ENCODE measurements around the gene ADGRV1. TPM values are rescaled to one million over a fixed set of nuclear protein-coding genes. Genes with fewer than 3 reads are reported as not detected.
A peak's percentile ranks its signal among the peaks of the same experiment; 100 is the strongest.

ADGRV1 gene
- total RNA-seq, 1 experiment from 2014 or later, result 64.8 TPM

GRCh38 chr5:90934738-90935137, 376.1 kb downstream of the ADGRV1 start:
- no peak overlapping the region for H2AFZ ChIP-seq (ENCODE audit: low read length)
- H3K79me1 ChIP-seq (ENCODE audit: insufficient read depth, low read depth, low read length, poor library complexity, severe bottlenecking), result no peaks in the 10 kb centered on the region
- H3K4me2 ChIP-seq (ENCODE audit: insufficient read depth, insufficient read length, low read length), result no peak overlapping the region
- H3K27ac Mint-ChIP-seq, result peak overlapping the region in 1 of 3 experiments; percentile 7; a peak in 2 of 7 replicates
- H4K91ac ChIP-seq (ENCODE audit: insufficient read length, low read depth, low read length), result no peak overlapping the region
- no peaks in the 10 kb centered on the region for H3K27me3 ChIP-seq (ENCODE audit: insufficient read depth, low read length)
- no peak for DNase-seq
- no peak overlapping the region for H4K8ac ChIP-seq (replicated peaks; ENCODE audit: insufficient read length, low read depth, low read length)
- H3K36me3 Mint-ChIP-seq (ENCODE audit: insufficient read depth in 1 of 3, low read depth in 3 of 3), result peaks cover 3 to 27% (median 4%) of the 10 kb centered on the region in 3 experiments; a peak in 5 of 7 replicates
- H3K27me3 Mint-ChIP-seq (ENCODE audit: low read depth), result no peaks in the 10 kb centered on the region
- H2BK12ac ChIP-seq (ENCODE audit: insufficient read length, low read depth, low read length), result no peak overlapping the region
- H3K79me2 ChIP-seq (ENCODE audit: insufficient read depth, low read length), result no peaks in the 10 kb centered on the region
- H2BK120ac ChIP-seq (ENCODE audit: low read depth, low read length, poor library complexity, severe bottlenecking), result no peak overlapping the region
- H3K4me3 Mint-ChIP-seq, result no peak overlapping the region
- no peaks in the 10 kb centered on the region for H3K23me2 ChIP-seq (ENCODE audit: insufficient read length, low read depth, low read length, poor library complexity, severe bottlenecking)
- H2BK5ac ChIP-seq (ENCODE audit: insufficient read length, low read length), result no peak overlapping the region
- no peak overlapping the region for H3K4ac ChIP-seq (ENCODE audit: low read depth, low read length)
- no peak overlapping the region for H3K9ac ChIP-seq (ENCODE audit: extremely low read depth, insufficient read length, low read length)
- H3K9me3 ChIP-seq (ENCODE audit: control insufficient read depth, low read depth, low read length), result no peaks in the 10 kb centered on the region
- no peak for TF ChIP-seq CTCF (conservative IDR thresholded peaks at IDR 0.05)
- no peak overlapping the region for H3K27ac ChIP-seq (ENCODE audit: insufficient read length, low read depth, low read length)
- H3K18ac ChIP-seq (ENCODE audit: insufficient read length, low read depth, low read length), result no peak overlapping the region
- H3K56ac ChIP-seq (ENCODE audit: insufficient read length, low read depth, low read length), result no peak overlapping the region
- no peak overlapping the region for H2BK15ac ChIP-seq (ENCODE audit: low read depth, low read length)
- no CpG with 5 or more reads among the region's 2 CpGs for WGBS (ENCODE audit: extremely low coverage, insufficient read length, low lambda C conversion rate)
- peaks cover 19 to 48% of the 10 kb centered on the region in 2 experiments for H3K4me1 Mint-ChIP-seq
- no peak overlapping the region for H3T11ph ChIP-seq (ENCODE audit: low read length)
- no peak overlapping the region for H2AK5ac ChIP-seq (ENCODE audit: insufficient read length, low read length)
- H4K5ac ChIP-seq (ENCODE audit: insufficient read length, low read depth, low read length), result no peak overlapping the region
- no peaks in the 10 kb centered on the region for H4K20me1 ChIP-seq (ENCODE audit: control insufficient read depth, insufficient read depth, insufficient read length)
- no peaks in the 10 kb centered on the region for H3K4me1 ChIP-seq (ENCODE audit: insufficient read depth, low read length)
- H3K9me3 Mint-ChIP-seq, result peaks cover 0 to 3% of the 10 kb centered on the region in 2 experiments; a peak in 2 of 5 replicates
- H3K14ac ChIP-seq (ENCODE audit: insufficient read depth, low read length), result no peak overlapping the region
- H3K23ac ChIP-seq (ENCODE audit: insufficient read length, low read depth, low read length), result no peak overlapping the region
- H2BK20ac ChIP-seq (ENCODE audit: low read depth, low read length, poor library complexity, severe bottlenecking), result no peak overlapping the region

Data from H9 (cell line).